ENCODE results near the gene TNRC18. TPM values are rescaled to one million over a fixed set of nuclear protein-coding genes. Genes with fewer than 3 reads are reported as not detected.

TNRC18 gene
- total and polyA plus RNA-seq, 9 of the 15 experiments (the other 6 are each of a cell fraction or from before 2014, with no cell fraction given) = 0.03 to 43.2 (median 18.0) TPM

GRCh38 chr7:5424749-5425506 lies 1.3 kb upstream of the TNRC18 start (continued):
- TF ChIP-seq PHF8 (IDR thresholded peaks at IDR 0.05; ENCODE audit: borderline replicate concordance, low read length) (no peak), XRCC4 (IDR thresholded peaks at IDR 0.05; ENCODE audit: extremely low read depth, insufficient read depth, insufficient read length) (no peak), NEUROD1 (IDR thresholded peaks at IDR 0.05; ENCODE audit: borderline replicate concordance, low read depth, low read length, partially characterized antibody) (peak; percentile 13), HDAC3 (IDR thresholded peaks at IDR 0.05; ENCODE audit: borderline replicate concordance, partially characterized antibody) (no peak), HDAC2 (IDR thresholded peaks at IDR 0.05) (0 out of 2 replicates have a peak, but pooled peaks have one; percentile 18), POLR2AphosphoS5 (IDR thresholded peaks at IDR 0.05; ENCODE audit: control insufficient read depth, insufficient read depth, low read depth, low read length) (peak; percentile 38; the same call in 1 of the 2 replicates), NONO (IDR thresholded peaks at IDR 0.05; ENCODE audit: low read depth in 2 of 2, low read length in 1 of 2) (0 out of 4 replicates have a peak, but pooled peaks of 1 of the 2 experiments have one; percentile 4), ZFPM2 (CRISPR knock-in tag; IDR thresholded peaks at IDR 0.05) (no peak), E2F6 (IDR thresholded peaks at IDR 0.05; ENCODE audit: borderline replicate concordance in 1 of 2, extremely low read depth in 1 of 2, insufficient read depth in 1 of 2, insufficient read length in 1 of 2, low read depth in 1 of 2, low read length in 1 of 2, poor library complexity in 1 of 2, severe bottlenecking in 1 of 2) (peak in 1 of 2 experiments; percentile 59), ZNF583 (CRISPR knock-in tag; IDR thresholded peaks at IDR 0.05) (no peak), KDM1A (IDR thresholded peaks at IDR 0.05) (peak; percentile 88 to 92), COPS2 (conservative IDR thresholded peaks at IDR 0.05) (no peak), HDAC1 (IDR thresholded peaks at IDR 0.05) (no peak; a peak in 1 of 4 replicates)
- TF ChIP-seq, protein P1, sequence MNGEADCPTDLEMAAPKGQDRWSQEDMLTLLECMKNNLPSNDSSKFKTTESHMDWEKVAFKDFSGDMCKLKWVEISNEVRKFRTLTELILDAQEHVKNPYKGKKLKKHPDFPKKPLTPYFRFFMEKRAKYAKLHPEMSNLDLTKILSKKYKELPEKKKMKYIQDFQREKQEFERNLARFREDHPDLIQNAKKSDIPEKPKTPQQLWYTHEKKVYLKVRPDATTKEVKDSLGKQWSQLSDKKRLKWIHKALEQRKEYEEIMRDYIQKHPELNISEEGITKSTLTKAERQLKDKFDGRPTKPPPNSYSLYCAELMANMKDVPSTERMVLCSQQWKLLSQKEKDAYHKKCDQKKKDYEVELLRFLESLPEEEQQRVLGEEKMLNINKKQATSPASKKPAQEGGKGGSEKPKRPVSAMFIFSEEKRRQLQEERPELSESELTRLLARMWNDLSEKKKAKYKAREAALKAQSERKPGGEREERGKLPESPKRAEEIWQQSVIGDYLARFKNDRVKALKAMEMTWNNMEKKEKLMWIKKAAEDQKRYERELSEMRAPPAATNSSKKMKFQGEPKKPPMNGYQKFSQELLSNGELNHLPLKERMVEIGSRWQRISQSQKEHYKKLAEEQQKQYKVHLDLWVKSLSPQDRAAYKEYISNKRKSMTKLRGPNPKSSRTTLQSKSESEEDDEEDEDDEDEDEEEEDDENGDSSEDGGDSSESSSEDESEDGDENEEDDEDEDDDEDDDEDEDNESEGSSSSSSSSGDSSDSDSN (IDR thresholded peaks at IDR 0.05; ENCODE audit: borderline replicate concordance in 1 of 2, low read depth in 2 of 2, low read length in 2 of 2) = 0 out of 4 replicates have a peak, but pooled peaks of 1 of the 2 experiments have one; percentile 47
